Upper lobe of left lung (tissue), 4 donors: ENCODE data around the gene FOXL3.

Experiments
- POLR2A ChIP-seq, 4 donors: fragments of 450-650 bp; IDR thresholded peaks; one replicate each; pipeline ENCODE4 v1.5.1; 2016 to 2017; ENCODE audit warnings: antibody characterized with exemption in 4 of 4, mild to moderate bottlenecking in 2 of 4
- POLR2AphosphoS5 ChIP-seq, 2 donors: sonication (generic); formaldehyde crosslinking; IDR thresholded peaks; one replicate each; pipeline ENCODE4 v1.5.1; 2017; ENCODE audit warnings: antibody characterized with exemption in 2 of 2
- TF ChIP-seq, protein P1 (sequence below), 6 experiments: fragments of 450-650 bp in 4 of 6; fragments of 200-600 bp in 2 of 6; sonication (generic) in 2 of 6; IDR thresholded peaks; one replicate each; pipeline ENCODE4 v1.5.1; 2016 to 2019; ENCODE audit warnings: antibody characterized with exemption in 6 of 6

DNA sequence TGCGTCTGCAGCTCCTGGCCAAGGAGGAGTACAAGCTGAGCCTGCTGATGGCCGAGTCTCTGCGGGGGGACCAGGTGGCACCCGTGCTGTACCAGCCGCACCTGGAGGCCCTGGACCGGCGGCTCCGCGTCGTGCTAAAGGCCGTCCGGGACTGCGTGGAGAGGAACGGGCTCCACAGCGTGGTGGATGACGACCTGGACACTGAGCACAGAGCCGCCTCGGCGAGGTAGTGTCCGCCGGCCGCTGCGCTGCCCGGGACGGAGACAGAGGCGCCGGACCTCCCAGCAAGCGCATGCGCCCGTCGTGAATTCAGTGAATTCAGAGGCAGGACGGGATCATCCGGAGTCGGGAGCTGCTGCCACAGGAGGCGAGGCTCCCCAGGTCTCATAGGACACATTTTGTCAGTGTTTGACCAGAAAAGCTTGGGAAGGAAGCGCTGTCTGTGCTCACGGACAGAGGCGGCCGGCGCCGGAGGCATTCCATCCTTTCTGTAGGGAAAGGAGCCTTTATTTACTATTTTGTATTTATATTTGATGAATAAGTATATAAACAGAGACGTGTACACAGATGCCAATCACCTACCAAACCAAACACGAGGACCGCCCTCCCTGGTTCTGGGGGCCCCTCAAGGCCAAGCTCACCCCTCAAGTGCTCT lies 30.1 kb upstream of the FOXL3 start:
- TF ChIP-seq POLR2A (IDR thresholded peaks at IDR 0.05) (no peak), POLR2AphosphoS5 (IDR thresholded peaks at IDR 0.05) (no peak)
- TF ChIP-seq, protein P1, sequence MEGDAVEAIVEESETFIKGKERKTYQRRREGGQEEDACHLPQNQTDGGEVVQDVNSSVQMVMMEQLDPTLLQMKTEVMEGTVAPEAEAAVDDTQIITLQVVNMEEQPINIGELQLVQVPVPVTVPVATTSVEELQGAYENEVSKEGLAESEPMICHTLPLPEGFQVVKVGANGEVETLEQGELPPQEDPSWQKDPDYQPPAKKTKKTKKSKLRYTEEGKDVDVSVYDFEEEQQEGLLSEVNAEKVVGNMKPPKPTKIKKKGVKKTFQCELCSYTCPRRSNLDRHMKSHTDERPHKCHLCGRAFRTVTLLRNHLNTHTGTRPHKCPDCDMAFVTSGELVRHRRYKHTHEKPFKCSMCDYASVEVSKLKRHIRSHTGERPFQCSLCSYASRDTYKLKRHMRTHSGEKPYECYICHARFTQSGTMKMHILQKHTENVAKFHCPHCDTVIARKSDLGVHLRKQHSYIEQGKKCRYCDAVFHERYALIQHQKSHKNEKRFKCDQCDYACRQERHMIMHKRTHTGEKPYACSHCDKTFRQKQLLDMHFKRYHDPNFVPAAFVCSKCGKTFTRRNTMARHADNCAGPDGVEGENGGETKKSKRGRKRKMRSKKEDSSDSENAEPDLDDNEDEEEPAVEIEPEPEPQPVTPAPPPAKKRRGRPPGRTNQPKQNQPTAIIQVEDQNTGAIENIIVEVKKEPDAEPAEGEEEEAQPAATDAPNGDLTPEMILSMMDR (IDR thresholded peaks at IDR 0.05), result no peak
